ENCODE measurements around the gene FBXL17. TPM values are rescaled to one million over a fixed set of nuclear protein-coding genes. Genes with fewer than 3 reads are reported as not detected.

FBXL17 gene
- total and polyA plus RNA-seq, 2 of the 13 experiments (the other 11 are each of a cell fraction or from before 2014, with no cell fraction given), result 3.0 to 7.9 TPM

- TF ChIP-seq, protein P1, sequence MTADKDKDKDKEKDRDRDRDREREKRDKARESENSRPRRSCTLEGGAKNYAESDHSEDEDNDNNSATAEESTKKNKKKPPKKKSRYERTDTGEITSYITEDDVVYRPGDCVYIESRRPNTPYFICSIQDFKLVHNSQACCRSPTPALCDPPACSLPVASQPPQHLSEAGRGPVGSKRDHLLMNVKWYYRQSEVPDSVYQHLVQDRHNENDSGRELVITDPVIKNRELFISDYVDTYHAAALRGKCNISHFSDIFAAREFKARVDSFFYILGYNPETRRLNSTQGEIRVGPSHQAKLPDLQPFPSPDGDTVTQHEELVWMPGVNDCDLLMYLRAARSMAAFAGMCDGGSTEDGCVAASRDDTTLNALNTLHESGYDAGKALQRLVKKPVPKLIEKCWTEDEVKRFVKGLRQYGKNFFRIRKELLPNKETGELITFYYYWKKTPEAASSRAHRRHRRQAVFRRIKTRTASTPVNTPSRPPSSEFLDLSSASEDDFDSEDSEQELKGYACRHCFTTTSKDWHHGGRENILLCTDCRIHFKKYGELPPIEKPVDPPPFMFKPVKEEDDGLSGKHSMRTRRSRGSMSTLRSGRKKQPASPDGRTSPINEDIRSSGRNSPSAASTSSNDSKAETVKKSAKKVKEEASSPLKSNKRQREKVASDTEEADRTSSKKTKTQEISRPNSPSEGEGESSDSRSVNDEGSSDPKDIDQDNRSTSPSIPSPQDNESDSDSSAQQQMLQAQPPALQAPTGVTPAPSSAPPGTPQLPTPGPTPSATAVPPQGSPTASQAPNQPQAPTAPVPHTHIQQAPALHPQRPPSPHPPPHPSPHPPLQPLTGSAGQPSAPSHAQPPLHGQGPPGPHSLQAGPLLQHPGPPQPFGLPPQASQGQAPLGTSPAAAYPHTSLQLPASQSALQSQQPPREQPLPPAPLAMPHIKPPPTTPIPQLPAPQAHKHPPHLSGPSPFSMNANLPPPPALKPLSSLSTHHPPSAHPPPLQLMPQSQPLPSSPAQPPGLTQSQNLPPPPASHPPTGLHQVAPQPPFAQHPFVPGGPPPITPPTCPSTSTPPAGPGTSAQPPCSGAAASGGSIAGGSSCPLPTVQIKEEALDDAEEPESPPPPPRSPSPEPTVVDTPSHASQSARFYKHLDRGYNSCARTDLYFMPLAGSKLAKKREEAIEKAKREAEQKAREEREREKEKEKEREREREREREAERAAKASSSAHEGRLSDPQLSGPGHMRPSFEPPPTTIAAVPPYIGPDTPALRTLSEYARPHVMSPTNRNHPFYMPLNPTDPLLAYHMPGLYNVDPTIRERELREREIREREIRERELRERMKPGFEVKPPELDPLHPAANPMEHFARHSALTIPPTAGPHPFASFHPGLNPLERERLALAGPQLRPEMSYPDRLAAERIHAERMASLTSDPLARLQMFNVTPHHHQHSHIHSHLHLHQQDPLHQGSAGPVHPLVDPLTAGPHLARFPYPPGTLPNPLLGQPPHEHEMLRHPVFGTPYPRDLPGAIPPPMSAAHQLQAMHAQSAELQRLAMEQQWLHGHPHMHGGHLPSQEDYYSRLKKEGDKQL (CRISPR knock-in tag; IDR thresholded peaks at IDR 0.05; ENCODE audit: low read depth), result no peak
- TF ChIP-seq SIN3A (IDR thresholded peaks at IDR 0.05; ENCODE audit: borderline replicate concordance, low read depth, low read length) (no peak; the same call in none of the 2 replicates), ZNF136 (CRISPR knock-in tag; IDR thresholded peaks at IDR 0.05; ENCODE audit: low read depth) (no peak; the same call in 1 of the 2 replicates), HMG20A (CRISPR knock-in tag; IDR thresholded peaks at IDR 0.05; ENCODE audit: borderline replicate concordance) (no peak; the same call in 1 of the 2 replicates), IRX3 (CRISPR knock-in tag; IDR thresholded peaks at IDR 0.05; ENCODE audit: borderline replicate concordance, low read depth) (peak; percentile 89; the same call in 1 of the 2 replicates), KLF11 (CRISPR knock-in tag; IDR thresholded peaks at IDR 0.05) (peak; percentile 89; the same call in 1 of the 2 replicates), ZNF792 (CRISPR knock-in tag; IDR thresholded peaks at IDR 0.05) (peak; percentile 75), ZNF775 (CRISPR knock-in tag; IDR thresholded peaks at IDR 0.05; ENCODE audit: borderline replicate concordance) (no peak), GLMP (CRISPR knock-in tag; IDR thresholded peaks at IDR 0.05; ENCODE audit: borderline replicate concordance) (no peak), ZNF431 (CRISPR knock-in tag; IDR thresholded peaks at IDR 0.05; ENCODE audit: borderline replicate concordance, low read depth) (peak; percentile 94; the same call in 1 of the 2 replicates), TERF1 (CRISPR knock-in tag; IDR thresholded peaks at IDR 0.05) (peak; percentile 11; the same call in 1 of the 2 replicates), ZNF780A (CRISPR knock-in tag; IDR thresholded peaks at IDR 0.05) (peak; percentile 84; the same call in 1 of the 2 replicates), ATAD3A (CRISPR knock-in tag; IDR thresholded peaks at IDR 0.05) (no peak)
- TF ChIP-seq, protein P2, sequence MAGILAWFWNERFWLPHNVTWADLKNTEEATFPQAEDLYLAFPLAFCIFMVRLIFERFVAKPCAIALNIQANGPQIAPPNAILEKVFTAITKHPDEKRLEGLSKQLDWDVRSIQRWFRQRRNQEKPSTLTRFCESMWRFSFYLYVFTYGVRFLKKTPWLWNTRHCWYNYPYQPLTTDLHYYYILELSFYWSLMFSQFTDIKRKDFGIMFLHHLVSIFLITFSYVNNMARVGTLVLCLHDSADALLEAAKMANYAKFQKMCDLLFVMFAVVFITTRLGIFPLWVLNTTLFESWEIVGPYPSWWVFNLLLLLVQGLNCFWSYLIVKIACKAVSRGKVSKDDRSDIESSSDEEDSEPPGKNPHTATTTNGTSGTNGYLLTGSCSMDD (CRISPR knock-in tag; IDR thresholded peaks at IDR 0.05), result 0 out of 2 replicates have a peak, but pooled peaks have one; percentile 53
- TF ChIP-seq, protein P3, sequence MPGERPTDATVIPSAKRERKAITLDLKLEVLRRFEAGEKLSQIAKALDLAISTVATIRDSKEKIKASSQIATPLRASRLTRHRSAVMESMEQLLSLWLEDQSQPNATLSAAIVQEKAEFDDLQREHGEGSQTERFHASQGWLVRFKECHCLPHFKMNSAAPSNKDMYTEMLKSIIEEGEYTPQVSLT (CRISPR knock-in tag; IDR thresholded peaks at IDR 0.05; ENCODE audit: borderline replicate concordance, low read depth), result peak; percentile 76; the same call in 1 of the 2 replicates
- TF ChIP-seq, protein P4, sequence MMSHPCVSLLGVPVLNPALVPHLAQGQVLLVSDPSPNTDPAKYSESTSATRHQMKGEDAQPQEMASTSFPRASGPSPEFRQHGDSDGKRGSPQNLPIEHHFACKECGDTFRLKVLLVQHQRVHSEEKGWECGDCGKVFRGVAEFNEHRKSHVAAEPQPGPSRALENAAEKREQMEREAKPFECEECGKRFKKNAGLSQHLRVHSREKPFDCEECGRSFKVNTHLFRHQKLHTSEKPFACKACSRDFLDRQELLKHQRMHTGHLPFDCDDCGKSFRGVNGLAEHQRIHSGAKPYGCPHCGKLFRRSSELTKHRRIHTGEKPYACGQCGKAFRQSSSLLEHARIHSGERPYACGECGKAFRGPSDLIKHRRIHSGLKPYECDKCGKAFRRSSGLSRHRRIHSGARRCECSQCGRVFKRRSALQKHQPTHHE (CRISPR knock-in tag; IDR thresholded peaks at IDR 0.05; ENCODE audit: borderline replicate concordance), result peak; percentile 69; the same call in 1 of the 2 replicates
These were observed at the start of gene FBXL17 (continued) for GRCh38 chr5:108381954-108382783.
